ENCODE results near the gene BBS5.

The BBS5 gene

GRCh38 chr2:169546756-169547155, 67.5 kb downstream of the BBS5 start:
- DNase-seq (ENCODE audit: low spot score): no peak

All from kidney capillary endothelial cell (primary cell).